ENCODE measurements around the gene AVPR1A. TPM values are rescaled to one million over a fixed set of nuclear protein-coding genes. Genes with fewer than 3 reads are reported as not detected.

Gene AVPR1A
- total RNA-seq, 1 experiment from 2014 or later, result 0.07 TPM

GRCh38 chr12:63093711-63094110, 57.3 kb downstream of the AVPR1A start:
- H3K4me2 ChIP-seq (ENCODE audit: low read length), result no peak overlapping the region
- ChIA-PET CTCF (interaction anchor here (0.8 kb wide), 1 partner anchor 24 kb away, joined by 3 read pairs; no protein-coding TSS in a partner anchor), POLR2A (no interaction called here), RAD21 (ENCODE audit: low non-redundant PET in 1 of 2, low total read pairs in 2 of 2, uncharacterized antibody in 2 of 2, unreplicated experiment in 2 of 2) (no interaction called here)
- intact Hi-C loops (cut with micrococcal nuclease), result no loop called here
- H3K4me1 ChIP-seq (ENCODE audit: control insufficient read depth in 1 of 2, insufficient read depth in 2 of 2, low read length in 2 of 2), result no peaks in the 10 kb centered on the region
- no peak overlapping the region for H3K9ac ChIP-seq (ENCODE audit: low read length)
- H3K36me3 ChIP-seq (ENCODE audit: control insufficient read depth in 1 of 2, insufficient read depth in 2 of 2, low read length in 2 of 2), result no peaks in the 10 kb centered on the region
- H4K20me1 ChIP-seq (ENCODE audit: insufficient read depth), result no peaks in the 10 kb centered on the region
- no peaks in the 10 kb centered on the region for H3K9me2 ChIP-seq (ENCODE audit: insufficient read depth)
- no peak overlapping the region for H3K4me3 ChIP-seq (replicated peaks in 1 of 2; ENCODE audit: low read depth in 1 of 2, low read length in 2 of 2)
- no peak overlapping the region for H2AFZ ChIP-seq (ENCODE audit: low read depth, low read length, poor library complexity, severe bottlenecking)
- BruUV-seq (replicated peaks), result no TSS peak
- no peaks in the 10 kb centered on the region for H3K9me3 ChIP-seq (ENCODE audit: control insufficient read depth in 1 of 2, insufficient read depth in 1 of 2, low read depth in 1 of 2, low read length in 2 of 2)
- TF ChIP-seq EGR1 (IDR thresholded peaks at IDR 0.05; ENCODE audit: low read depth), result no peak
- no peak for TF ChIP-seq JUND (IDR thresholded peaks at IDR 0.05)
- no peak for TF ChIP-seq SP1 (IDR thresholded peaks at IDR 0.05; ENCODE audit: low read depth)
- TF ChIP-seq, protein P1, sequence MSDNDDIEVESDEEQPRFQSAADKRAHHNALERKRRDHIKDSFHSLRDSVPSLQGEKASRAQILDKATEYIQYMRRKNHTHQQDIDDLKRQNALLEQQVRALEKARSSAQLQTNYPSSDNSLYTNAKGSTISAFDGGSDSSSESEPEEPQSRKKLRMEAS (IDR thresholded peaks at IDR 0.05), result no peak
- no peak for TF ChIP-seq ZNF274 (IDR thresholded peaks at IDR 0.05; ENCODE audit: low read depth, low read length)
- TF ChIP-seq FOSL1 (IDR thresholded peaks at IDR 0.05; ENCODE audit: low read depth), result no peak
- TF ChIP-seq RAD21 (IDR thresholded peaks at IDR 0.05; ENCODE audit: low read depth), result no peak
- no peak for TF ChIP-seq EZH2phosphoT487 (IDR thresholded peaks at IDR 0.05; ENCODE audit: borderline replicate concordance)
- TF ChIP-seq POLR2A (IDR thresholded peaks at IDR 0.05; ENCODE audit: borderline replicate concordance, extremely low read depth, insufficient read depth, insufficient read length), result no peak
- no peak for TF ChIP-seq CBX3 (IDR thresholded peaks at IDR 0.05; ENCODE audit: low read depth)
- TF ChIP-seq EZH2 (IDR thresholded peaks at IDR 0.05), result no peak
- no peak for TF ChIP-seq ATF3 (IDR thresholded peaks at IDR 0.05)
- TF ChIP-seq TCF7L2 (IDR thresholded peaks at IDR 0.05; ENCODE audit: borderline replicate concordance, extremely low read depth, insufficient read depth, insufficient read length), result no peak
- TF ChIP-seq CEBPB (IDR thresholded peaks at IDR 0.05; ENCODE audit: low read depth), result no peak
- TF ChIP-seq SRF (IDR thresholded peaks at IDR 0.05; ENCODE audit: low read depth), result no peak
- TF ChIP-seq ELF1 (IDR thresholded peaks at IDR 0.05; ENCODE audit: borderline replicate concordance, low read depth), result no peak
- no peak for TF ChIP-seq POLR2AphosphoS5 (IDR thresholded peaks at IDR 0.05; ENCODE audit: low read depth, low read length)
- no peaks in the 10 kb centered on the region for H3K27me3 ChIP-seq (ENCODE audit: insufficient read depth, low read length)
- DNase-seq (ENCODE audit: low read depth, low spot score), result no peak
- no peak overlapping the region for H3K27ac ChIP-seq (ENCODE audit: low read depth, low read length)
- H3K79me2 ChIP-seq (ENCODE audit: insufficient read depth, low read length), result no peaks in the 10 kb centered on the region
- ATAC-seq, result no peak
